ENCODE measurements around the gene KIF23.

DNA sequence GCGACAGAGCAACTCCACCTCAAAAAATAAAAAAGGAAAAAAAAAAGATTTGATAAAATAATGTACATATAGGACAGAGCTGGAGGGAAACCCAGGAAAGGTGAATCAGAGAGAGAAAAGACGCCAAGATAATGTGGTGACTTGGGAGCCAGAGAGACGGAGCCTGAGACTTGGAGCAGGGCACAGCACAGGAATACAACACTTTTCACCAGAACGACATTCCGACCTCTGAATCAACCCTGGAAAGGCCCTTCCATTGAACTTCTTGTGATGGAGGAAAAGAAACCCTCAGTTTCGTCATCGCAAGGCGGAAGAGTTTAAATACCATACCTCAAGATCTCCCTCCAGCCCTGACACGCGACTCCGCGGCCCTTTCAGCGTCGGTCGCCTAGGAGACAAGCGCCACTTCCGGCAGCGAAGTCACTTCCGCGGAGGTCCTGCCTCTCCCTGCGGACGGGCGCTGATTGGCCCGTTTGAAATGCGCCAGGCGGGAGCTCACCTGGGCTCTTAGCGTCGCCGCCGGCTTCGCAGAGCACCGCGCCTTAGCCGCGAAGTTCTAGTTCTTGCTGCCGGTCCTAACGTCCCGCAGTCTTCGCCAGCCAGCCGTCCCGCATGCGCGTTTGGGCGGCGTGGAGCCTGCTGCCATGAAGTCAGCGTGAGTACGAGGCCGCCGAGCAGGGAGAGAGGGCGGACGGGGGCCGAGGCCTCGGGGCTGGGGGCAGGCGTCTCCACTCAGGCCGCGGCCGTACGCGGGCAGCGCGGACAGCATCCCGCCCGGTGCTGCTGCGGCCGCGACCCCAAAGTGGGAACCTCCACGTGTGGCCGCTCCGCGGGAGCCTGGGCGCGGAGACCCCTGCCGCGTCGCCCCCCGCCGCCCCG lies at the start of gene KIF23:
- no peak for TF ChIP-seq EP300 (IDR thresholded peaks at IDR 0.05)
- TF ChIP-seq, protein P1, sequence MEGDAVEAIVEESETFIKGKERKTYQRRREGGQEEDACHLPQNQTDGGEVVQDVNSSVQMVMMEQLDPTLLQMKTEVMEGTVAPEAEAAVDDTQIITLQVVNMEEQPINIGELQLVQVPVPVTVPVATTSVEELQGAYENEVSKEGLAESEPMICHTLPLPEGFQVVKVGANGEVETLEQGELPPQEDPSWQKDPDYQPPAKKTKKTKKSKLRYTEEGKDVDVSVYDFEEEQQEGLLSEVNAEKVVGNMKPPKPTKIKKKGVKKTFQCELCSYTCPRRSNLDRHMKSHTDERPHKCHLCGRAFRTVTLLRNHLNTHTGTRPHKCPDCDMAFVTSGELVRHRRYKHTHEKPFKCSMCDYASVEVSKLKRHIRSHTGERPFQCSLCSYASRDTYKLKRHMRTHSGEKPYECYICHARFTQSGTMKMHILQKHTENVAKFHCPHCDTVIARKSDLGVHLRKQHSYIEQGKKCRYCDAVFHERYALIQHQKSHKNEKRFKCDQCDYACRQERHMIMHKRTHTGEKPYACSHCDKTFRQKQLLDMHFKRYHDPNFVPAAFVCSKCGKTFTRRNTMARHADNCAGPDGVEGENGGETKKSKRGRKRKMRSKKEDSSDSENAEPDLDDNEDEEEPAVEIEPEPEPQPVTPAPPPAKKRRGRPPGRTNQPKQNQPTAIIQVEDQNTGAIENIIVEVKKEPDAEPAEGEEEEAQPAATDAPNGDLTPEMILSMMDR (IDR thresholded peaks at IDR 0.05), result no peak
